Effector memory CD8-positive, alpha-beta T cell (primary cell): Measurements from ENCODE around the gene AQP9.

Experiments
- ATAC-seq: fragments of 150-1000 bp; cut with Tn5 transposase; replicated peaks from 2 replicates; pipeline ENCODE4 v1.10.0; 2021; ENCODE audit warnings: mild to moderate bottlenecking, moderate library complexity
- DNase-seq, 3 experiments: peaks; one replicate each; pipeline ENCODE4 v3.0.0; 2021
- H3K27ac Mint-ChIP-seq, 2 donors: one replicate each; pipeline ENCODE4 v1.8.0; 2022; ENCODE audit warnings: mild to moderate bottlenecking in 2 of 2, mixed read lengths in 2 of 2, moderate library complexity in 2 of 2
- H3K27me3 Mint-ChIP-seq, 2 donors: one replicate each; pipeline ENCODE4 v1.8.0; 2022; ENCODE audit warnings: mixed read lengths in 2 of 2
- H3K36me3 Mint-ChIP-seq: one replicate; pipeline ENCODE4 v1.8.0; 2022; ENCODE audit warnings: mild to moderate bottlenecking, moderate library complexity, mixed read lengths; ENCODE audit not compliant: insufficient read depth
- H3K4me1 Mint-ChIP-seq, 2 donors: one replicate each; pipeline ENCODE4 v1.8.0; 2022; ENCODE audit warnings: low read depth in 2 of 2, mixed read lengths in 2 of 2
- H3K4me3 Mint-ChIP-seq, 2 donors: one replicate each; pipeline ENCODE4 v1.8.0; 2022; ENCODE audit warnings: mild to moderate bottlenecking in 2 of 2, mixed read lengths in 2 of 2, moderate library complexity in 2 of 2
- H3K9me3 Mint-ChIP-seq, 2 donors: one replicate each; pipeline ENCODE4 v1.8.0; 2022; ENCODE audit warnings: mixed read lengths in 2 of 2

Gene AQP9

DNA sequence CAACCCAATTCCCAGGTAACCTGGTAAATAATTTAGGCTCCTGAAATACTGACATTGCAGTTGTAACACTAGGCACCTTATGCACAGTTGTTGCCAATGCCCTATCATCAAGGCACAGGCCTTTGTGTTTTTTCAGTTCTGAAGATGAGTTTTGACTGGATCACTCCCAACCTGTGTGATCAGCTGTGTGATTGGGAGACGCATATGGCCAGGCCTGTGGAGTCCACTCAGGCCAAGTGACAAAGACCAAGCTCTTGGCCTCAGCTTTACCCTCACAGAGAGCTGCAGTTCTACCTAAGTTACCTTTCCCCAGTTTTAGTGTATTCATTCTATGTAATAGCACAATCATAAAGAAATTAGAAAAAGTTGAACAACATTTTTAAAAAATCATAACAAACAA, 19.2 kb upstream of the AQP9 start:
- H3K4me1 Mint-ChIP-seq = no peaks in the 10 kb centered on the region
- H3K36me3 Mint-ChIP-seq = no peaks in the 10 kb centered on the region
- no peak for ATAC-seq
- H3K27me3 Mint-ChIP-seq = peaks cover 17 to 19% of the 10 kb centered on the region in 2 donors
- no peak overlapping the region for H3K4me3 Mint-ChIP-seq
- no peak for DNase-seq
- no peak overlapping the region for H3K27ac Mint-ChIP-seq
- no peaks in the 10 kb centered on the region for H3K9me3 Mint-ChIP-seq

DNA sequence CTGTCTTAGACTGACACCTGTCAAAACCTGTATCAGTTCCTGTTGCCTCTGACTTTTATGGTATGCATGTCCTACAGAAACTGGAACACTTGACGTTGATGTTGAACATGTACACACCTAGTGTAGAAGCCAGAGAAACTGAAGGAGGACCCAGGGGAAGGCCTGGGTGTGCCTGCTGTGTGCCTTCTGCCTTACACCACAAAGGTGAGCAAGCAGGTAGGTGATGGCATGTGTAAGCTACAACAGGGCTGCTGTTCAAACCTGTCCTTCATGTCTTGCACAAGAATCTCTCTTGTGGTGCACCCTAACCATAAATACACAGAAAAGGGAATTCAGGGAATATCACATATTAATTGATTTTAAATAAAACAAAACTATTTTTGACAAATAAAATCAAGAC, 13.6 kb upstream of the AQP9 start:
- Mint-ChIP-seq H3K27ac (no peak overlapping the region), H3K4me3 (no peak overlapping the region), H3K9me3 (no peaks in the 10 kb centered on the region), H3K36me3 (no peaks in the 10 kb centered on the region), H3K27me3 (peaks cover 22 to 27% of the 10 kb centered on the region in 2 donors), H3K4me1 (no peaks in the 10 kb centered on the region)
- DNase-seq = no peak
- no peak for ATAC-seq

DNA sequence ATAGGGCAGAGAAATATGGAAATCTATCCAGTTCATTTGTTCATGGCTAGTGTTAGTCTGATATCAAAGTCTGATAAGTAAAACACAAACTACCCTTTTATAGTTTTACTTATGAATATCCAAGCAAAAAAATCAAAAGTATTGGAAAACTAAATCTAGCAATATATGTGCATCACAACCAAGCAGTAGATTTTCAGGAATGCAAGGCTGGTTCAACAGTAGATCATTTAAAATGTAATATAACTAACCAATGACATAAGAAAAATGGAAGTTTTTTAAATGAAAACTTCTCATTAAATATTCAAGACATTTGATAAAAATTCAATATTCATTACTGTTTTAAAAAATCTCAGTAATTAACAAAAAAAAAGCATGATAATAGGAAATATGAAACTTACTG, 12.8 kb upstream of the AQP9 start:
- ATAC-seq (no peak), DNase-seq (no peak)
- H3K27ac Mint-ChIP-seq = no peak overlapping the region
- no peaks in the 10 kb centered on the region for H3K9me3 Mint-ChIP-seq
- peaks cover 22 to 27% of the 10 kb centered on the region in 2 donors for H3K27me3 Mint-ChIP-seq
- no peaks in the 10 kb centered on the region for H3K4me1 Mint-ChIP-seq
- H3K36me3 Mint-ChIP-seq = no peaks in the 10 kb centered on the region
- no peak overlapping the region for H3K4me3 Mint-ChIP-seq

DNA sequence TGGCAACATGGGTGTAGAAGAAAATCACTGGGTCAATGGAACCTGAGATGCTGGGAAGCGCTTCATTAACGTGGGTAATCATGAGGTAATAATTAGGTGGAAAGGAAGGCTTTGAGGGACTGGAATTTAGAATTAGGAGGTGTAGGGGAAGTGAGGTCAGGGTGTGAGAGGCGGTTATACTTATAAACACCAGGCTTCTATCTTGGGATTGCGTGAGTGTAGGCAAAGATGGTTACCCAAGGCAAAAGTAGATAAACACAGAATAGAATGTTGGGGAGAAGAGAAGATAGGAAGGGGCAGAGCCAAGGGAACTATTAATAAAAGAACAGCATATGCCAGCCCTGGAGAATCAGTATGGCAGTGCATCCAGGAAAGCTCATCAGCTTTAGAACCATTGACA, 3.3 kb upstream of the AQP9 start:
- H3K4me3 Mint-ChIP-seq = no peak overlapping the region
- peaks cover 0 to 32% of the 10 kb centered on the region in 2 donors for H3K27me3 Mint-ChIP-seq

DNA sequence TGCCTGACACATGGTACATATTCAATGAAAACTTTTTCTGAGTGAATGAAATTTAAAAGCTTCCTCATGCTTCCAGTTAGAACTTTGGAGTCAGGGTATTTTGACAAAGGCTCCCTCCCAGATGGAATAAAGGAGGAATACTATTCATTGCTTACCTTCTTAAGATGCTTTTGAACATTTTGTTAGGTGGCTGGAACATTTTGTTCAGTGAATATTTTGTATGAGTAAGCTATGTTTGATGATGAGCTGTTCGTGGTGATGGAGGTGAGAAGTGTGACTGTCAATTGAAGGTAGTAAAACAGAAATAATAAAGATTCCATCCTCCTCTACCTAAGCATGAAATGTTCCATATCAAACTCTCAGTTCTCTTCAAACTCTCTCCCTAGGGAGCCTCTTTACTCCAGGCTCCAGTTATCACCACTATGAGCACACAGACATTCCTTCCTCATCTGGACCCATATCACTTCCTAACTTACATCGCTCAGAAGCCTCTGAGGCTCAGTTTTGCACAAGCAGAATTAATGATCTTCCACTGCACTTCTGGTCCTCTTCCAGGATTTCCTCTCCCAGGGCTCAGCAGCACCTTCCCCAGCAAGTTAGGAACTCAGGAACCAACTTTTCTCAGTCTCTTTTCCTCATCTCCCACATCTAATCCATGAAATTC, 2.5 kb upstream of the AQP9 start:
- no peak overlapping the region for H3K27ac Mint-ChIP-seq
- no peaks in the 10 kb centered on the region for H3K4me1 Mint-ChIP-seq
- no peaks in the 10 kb centered on the region for H3K36me3 Mint-ChIP-seq
- H3K4me3 Mint-ChIP-seq = no peak overlapping the region
- H3K9me3 Mint-ChIP-seq = no peaks in the 10 kb centered on the region
- DNase-seq (no peak), ATAC-seq (no peak)
- peaks cover 0 to 32% of the 10 kb centered on the region in 2 donors for H3K27me3 Mint-ChIP-seq

More for the DNA sequence above, 3.3 kb upstream of the AQP9 start:
- H3K27ac Mint-ChIP-seq = no peak overlapping the region
- ATAC-seq = no peak
- no peak for DNase-seq
- H3K9me3 Mint-ChIP-seq = no peaks in the 10 kb centered on the region
- no peaks in the 10 kb centered on the region for H3K36me3 Mint-ChIP-seq
- H3K4me1 Mint-ChIP-seq = no peaks in the 10 kb centered on the region

DNA sequence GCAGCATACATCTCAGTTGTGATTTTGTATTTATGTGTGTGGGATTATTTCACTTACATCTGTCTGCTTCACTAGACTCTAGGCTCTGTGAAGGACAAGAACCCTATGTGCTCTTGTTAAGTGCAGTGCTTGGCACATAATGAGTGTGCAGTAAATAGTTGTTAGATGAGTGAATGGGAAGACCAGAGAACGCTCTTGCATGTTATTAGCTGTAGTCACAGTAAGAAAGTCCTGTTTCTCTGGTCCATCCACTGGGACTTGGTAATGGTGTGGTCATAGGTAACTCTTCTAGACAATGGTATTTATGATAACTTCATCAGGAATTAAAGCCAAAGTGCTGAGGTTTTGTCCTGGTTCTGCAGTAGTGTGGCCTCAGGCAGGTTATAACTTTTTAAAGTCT, 1.4 kb upstream of the AQP9 start:
- H3K4me3 Mint-ChIP-seq = no peak overlapping the region
- H3K9me3 Mint-ChIP-seq = no peaks in the 10 kb centered on the region
- H3K27ac Mint-ChIP-seq = no peak overlapping the region
- H3K36me3 Mint-ChIP-seq = no peaks in the 10 kb centered on the region
- no peaks in the 10 kb centered on the region for H3K4me1 Mint-ChIP-seq
- H3K27me3 Mint-ChIP-seq = peaks cover 8 to 32% of the 10 kb centered on the region in 2 donors
- no peak for DNase-seq
- no peak for ATAC-seq

DNA sequence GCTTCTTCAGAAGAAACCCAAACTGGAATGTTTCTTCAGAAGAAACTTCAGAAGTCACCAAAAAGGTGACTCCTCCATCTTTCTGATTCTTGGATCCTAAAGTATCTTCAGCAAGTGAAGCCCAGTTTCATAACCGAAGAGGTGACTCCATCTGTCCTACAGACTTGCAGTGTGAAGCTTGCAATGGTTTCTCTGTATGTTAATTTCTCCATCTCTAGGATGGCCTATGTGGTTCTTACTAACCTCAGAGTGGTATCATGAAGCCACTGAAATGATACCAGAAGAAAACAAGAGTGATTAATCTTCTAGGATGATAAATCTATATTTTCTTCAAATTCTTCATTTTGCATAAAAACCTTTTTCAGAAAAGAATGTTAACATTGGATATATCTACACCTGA, 495 bp upstream of the AQP9 start:
- Mint-ChIP-seq H3K27ac (no peak overlapping the region), H3K9me3 (no peaks in the 10 kb centered on the region), H3K27me3 (peaks cover 17 to 34% of the 10 kb centered on the region in 2 donors), H3K36me3 (no peaks in the 10 kb centered on the region), H3K4me3 (no peak overlapping the region), H3K4me1 (no peaks in the 10 kb centered on the region)
- DNase-seq (no peak), ATAC-seq (no peak)

DNA sequence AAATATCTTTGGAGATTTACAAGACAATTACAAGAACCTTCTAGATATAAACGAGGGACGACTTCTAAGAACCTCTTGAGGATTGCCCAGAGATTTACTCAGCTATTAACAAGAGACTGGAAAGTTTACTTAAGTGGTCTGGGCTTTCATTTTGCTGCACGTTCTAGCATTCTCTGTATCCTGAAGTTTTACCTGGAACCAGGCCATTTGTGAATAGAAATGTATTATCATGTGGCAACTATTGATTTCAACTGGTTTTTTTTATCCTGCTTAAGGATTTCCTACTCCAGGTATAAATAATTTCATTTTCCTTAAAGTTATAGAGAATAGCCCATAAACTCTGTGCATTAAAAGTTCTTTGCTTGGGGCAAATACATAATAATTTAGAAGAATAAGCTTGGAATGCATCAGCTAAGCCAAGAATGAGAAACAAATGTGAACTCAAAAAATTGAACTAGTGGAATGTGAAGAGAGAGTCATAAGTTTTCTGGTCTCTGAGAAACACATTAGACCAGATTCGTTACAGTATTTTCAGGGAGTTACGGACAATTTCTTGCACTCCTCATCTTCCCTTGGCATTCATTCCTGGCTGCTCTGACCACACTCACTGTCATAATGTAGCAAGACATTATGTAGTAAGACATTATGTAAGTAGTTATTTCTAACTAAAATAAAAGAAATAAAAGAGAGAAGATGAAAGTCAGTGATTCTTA, 1.3 kb downstream of the AQP9 start:
- ATAC-seq = no peak
- Mint-ChIP-seq H3K4me1 (no peaks in the 10 kb centered on the region), H3K36me3 (no peaks in the 10 kb centered on the region), H3K9me3 (no peaks in the 10 kb centered on the region), H3K27me3 (peaks cover 27 to 36% of the 10 kb centered on the region in 2 donors), H3K4me3 (no peak overlapping the region), H3K27ac (no peak overlapping the region)
- no peak for DNase-seq

DNA sequence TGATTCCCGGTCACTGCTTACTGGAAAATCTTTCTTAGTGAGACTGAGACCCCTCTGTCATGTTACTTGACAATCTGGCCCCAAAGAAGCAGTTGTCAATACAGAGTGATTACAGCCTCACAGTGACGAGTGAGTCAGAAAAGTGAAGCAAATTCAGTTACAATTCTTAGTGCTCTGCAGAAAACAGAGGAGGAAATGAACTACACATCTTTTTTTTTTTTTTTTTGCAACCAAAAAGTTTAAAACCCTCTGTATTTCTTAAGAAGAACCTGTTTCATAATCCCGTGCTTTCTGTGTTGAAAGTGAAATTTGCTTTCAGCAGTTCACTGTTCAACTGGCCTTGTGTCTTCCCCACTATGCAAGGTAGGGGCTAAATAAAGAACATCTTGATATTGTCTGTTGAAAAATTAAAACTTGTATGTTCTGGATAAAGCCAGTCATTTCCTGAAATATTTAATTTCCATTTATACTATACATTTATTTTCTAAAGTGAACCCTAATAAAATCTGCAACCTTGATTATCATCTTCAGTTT, 1.9 kb downstream of the AQP9 start:
- ATAC-seq = no peak
- Mint-ChIP-seq H3K27me3 (peaks cover 34 to 35% of the 10 kb centered on the region in 2 donors), H3K36me3 (no peaks in the 10 kb centered on the region), H3K4me3 (no peak overlapping the region), H3K4me1 (no peaks in the 10 kb centered on the region), H3K27ac (no peak overlapping the region), H3K9me3 (no peaks in the 10 kb centered on the region)
- DNase-seq = no peak

DNA sequence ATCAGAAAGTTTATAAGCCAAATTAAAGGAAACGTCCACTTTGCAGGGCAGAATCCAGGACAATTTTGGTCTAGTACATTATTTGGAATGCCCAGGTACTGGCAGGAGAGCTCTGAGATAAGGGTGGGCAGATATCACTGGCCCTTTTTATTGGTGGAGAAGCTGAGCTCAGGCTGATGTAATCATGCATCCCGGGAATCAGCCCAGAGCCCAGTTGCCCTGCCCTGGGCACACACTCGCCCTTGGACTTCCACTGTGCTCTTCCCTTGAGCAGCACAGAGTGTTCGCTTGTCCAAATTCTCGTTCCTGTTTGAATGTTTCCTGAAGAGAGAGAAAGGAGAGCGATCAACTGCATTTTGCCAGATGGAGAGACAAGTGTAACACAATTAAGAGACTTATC, 3.7 kb downstream of the AQP9 start:
- Mint-ChIP-seq H3K27me3 (peaks cover 33 to 38% of the 10 kb centered on the region in 2 donors), H3K4me3 (no peak overlapping the region), H3K4me1 (no peaks in the 10 kb centered on the region), H3K36me3 (no peaks in the 10 kb centered on the region), H3K9me3 (no peaks in the 10 kb centered on the region), H3K27ac (no peak overlapping the region)
- DNase-seq = no peak
- ATAC-seq = no peak

DNA sequence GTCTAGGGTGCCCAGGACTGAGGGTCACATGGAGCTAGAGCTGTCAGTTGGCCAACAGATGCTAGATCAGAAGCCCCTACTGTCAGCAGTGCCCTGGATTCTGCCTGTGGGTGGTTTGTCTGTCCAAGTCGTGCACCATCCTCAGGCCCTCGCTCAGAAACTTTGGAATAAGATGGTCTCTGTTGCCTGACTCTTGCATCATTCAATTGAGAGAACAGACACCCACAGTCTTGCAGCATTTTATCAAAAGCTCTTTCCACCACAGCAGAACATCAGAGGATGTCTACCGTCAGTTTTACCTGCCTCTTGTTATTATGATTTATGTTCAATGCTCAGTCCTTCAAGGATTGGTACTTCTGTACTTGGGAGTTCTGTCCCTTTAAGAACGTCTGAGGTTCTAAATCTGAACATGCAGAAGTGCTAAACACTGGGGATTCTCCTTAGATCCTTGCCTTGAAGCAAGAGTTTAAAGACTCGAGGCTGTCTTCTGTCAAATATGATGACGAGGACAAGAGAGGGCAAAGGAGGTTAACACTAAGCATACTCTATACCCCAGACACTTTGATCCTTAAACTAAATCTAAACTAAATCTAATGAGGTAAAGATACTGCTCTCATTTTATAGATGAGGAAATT, 4.8 kb downstream of the AQP9 start:
- DNase-seq = no peak
- ATAC-seq = no peak
- no peak overlapping the region for H3K4me3 Mint-ChIP-seq
- no peaks in the 10 kb centered on the region for H3K36me3 Mint-ChIP-seq
- peaks cover 30 to 38% of the 10 kb centered on the region in 2 donors for H3K27me3 Mint-ChIP-seq
- no peaks in the 10 kb centered on the region for H3K4me1 Mint-ChIP-seq
- H3K27ac Mint-ChIP-seq = no peak overlapping the region
- H3K9me3 Mint-ChIP-seq = no peaks in the 10 kb centered on the region

DNA sequence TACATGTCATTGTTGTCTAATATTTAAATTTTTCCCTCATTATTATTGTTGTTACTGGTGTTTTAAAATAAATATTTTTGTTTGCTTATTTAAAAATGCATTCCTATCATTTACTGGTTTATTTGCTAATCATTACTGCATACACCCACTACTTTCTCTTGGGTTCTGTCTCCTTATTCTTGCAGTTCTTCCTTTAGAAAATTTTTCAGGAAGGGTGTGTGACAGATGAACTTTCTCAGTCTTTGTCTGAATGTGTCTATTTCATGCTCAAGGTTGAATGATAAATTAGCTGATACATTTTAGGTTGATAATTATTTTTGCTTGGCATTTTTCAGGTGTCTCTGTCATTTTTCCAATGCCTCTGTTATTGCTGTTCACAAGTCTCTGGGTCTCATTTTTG, 7.4 kb downstream of the AQP9 start:
- Mint-ChIP-seq H3K4me3 (no peak overlapping the region), H3K27ac (no peak overlapping the region), H3K27me3 (peaks cover 33 to 38% of the 10 kb centered on the region in 2 donors), H3K9me3 (no peaks in the 10 kb centered on the region), H3K4me1 (no peaks in the 10 kb centered on the region), H3K36me3 (no peaks in the 10 kb centered on the region)
- ATAC-seq = no peak
- DNase-seq = no peak

DNA sequence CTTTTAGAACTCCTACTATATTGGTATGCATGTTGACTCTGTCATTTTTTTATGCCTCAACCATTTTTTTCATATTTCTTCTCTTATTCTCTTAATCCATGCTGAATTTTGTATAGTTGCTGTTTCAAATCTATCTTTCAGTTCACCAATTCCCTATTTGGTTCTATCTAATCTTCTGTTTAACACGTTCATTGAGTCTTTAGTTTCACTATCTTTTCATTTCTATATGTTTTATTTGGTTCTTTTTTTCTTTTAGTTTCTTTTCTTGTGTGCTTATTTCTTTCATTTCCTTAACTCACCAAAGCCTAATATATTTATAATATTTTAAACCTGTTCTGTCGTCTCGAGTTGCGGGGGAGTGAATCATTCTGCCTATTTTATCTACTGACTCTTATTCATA, 8.0 kb downstream of the AQP9 start:
- ATAC-seq (no peak), DNase-seq (no peak)
- Mint-ChIP-seq H3K27me3 (peaks cover 33 to 35% of the 10 kb centered on the region in 2 donors), H3K27ac (no peak overlapping the region), H3K4me1 (no peaks in the 10 kb centered on the region), H3K4me3 (no peak overlapping the region), H3K36me3 (no peaks in the 10 kb centered on the region), H3K9me3 (no peaks in the 10 kb centered on the region)

DNA sequence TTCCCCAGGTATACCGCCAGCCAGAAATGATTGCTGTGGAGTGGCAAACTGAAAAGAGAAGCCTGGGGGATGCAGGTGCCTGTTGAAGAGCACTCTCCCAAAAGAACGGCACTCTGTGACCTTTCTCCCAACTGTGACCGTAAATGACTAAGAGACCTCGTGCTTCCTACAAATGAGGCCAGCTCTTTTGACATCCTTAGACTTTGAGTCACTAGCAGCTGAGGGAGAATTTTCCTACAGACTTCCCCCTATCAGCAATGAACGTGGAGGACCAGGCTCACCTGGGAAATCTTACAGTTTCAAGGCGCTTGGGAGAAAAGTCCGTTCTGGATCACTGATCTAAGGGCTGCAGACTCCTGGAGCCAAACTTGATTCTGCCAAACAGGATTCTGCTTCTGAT, 8.6 kb downstream of the AQP9 start:
- Mint-ChIP-seq H3K27me3 (peaks cover 30 to 33% of the 10 kb centered on the region in 2 donors), H3K36me3 (no peaks in the 10 kb centered on the region), H3K9me3 (no peaks in the 10 kb centered on the region), H3K4me3 (no peak overlapping the region), H3K4me1 (no peaks in the 10 kb centered on the region), H3K27ac (no peak overlapping the region)
- DNase-seq = no peak
- ATAC-seq = peak; percentile 21
